ENCODE results near the gene CPPED1. TPM values are rescaled to one million over a fixed set of nuclear protein-coding genes. Genes with fewer than 3 reads are reported as not detected.

Gene CPPED1
- total RNA-seq, 2 donors from 2014 or later, result 14.8 to 38.4 TPM

GRCh38 chr16:12614662-12615278 lies 188.9 kb downstream of the CPPED1 start:
- no peak for TF ChIP-seq CTCF (IDR thresholded peaks at IDR 0.05)
- ATAC-seq (ENCODE audit: insufficient number of reproducible peaks, low FRiP score, low read depth), result no peak
- H3K27me3 ChIP-seq (replicated peaks; ENCODE audit: insufficient read depth), result no peaks in the 10 kb centered on the region
- H3K27ac ChIP-seq, result no peak overlapping the region
- no peaks in the 10 kb centered on the region for H3K9me3 ChIP-seq
- no peaks in the 10 kb centered on the region for H3K4me1 ChIP-seq (ENCODE audit: control insufficient read depth in 1 of 2, low read depth in 2 of 2)
- DNase-seq (ENCODE audit: low spot score), result no peak
- H3K36me3 ChIP-seq, result no peaks in the 10 kb centered on the region
- no peak overlapping the region for H3K4me3 ChIP-seq

GRCh38 chr16:12613992-12614661 lies 189.6 kb downstream of the CPPED1 start:
- no peak overlapping the region for H3K4me3 ChIP-seq
- DNase-seq (ENCODE audit: low spot score) (no peak), ATAC-seq (ENCODE audit: insufficient number of reproducible peaks, low FRiP score, low read depth) (no peak)
- no peak for TF ChIP-seq CTCF (IDR thresholded peaks at IDR 0.05)
- H3K27ac ChIP-seq, result no peak overlapping the region
- no peaks in the 10 kb centered on the region for H3K4me1 ChIP-seq (ENCODE audit: control insufficient read depth in 1 of 2, low read depth in 2 of 2)
- H3K36me3 ChIP-seq, result no peaks in the 10 kb centered on the region
- H3K9me3 ChIP-seq, result no peaks in the 10 kb centered on the region
- no peaks in the 10 kb centered on the region for H3K27me3 ChIP-seq (replicated peaks; ENCODE audit: insufficient read depth)

- no peaks in the 10 kb centered on the region for H3K36me3 ChIP-seq
- no peak overlapping the region for H3K4me3 ChIP-seq
- H3K27ac ChIP-seq, result no peak overlapping the region
- no peaks in the 10 kb centered on the region for H3K4me1 ChIP-seq (ENCODE audit: control insufficient read depth in 1 of 2, low read depth in 2 of 2)
- no peak for TF ChIP-seq CTCF (IDR thresholded peaks at IDR 0.05)
- ATAC-seq (ENCODE audit: insufficient number of reproducible peaks, low FRiP score, low read depth) (no peak), DNase-seq (ENCODE audit: low spot score) (no peak)
- H3K27me3 ChIP-seq (replicated peaks; ENCODE audit: insufficient read depth), result no peaks in the 10 kb centered on the region
- H3K9me3 ChIP-seq, result no peaks in the 10 kb centered on the region
Observed at GRCh38 chr16:12613131-12613991, 190.3 kb downstream of the CPPED1 start.

GRCh38 chr16:12612598-12613101 lies 191.0 kb downstream of the CPPED1 start:
- no peak for DNase-seq (ENCODE audit: low spot score)
- no peaks in the 10 kb centered on the region for H3K9me3 ChIP-seq
- no peaks in the 10 kb centered on the region for H3K36me3 ChIP-seq
- ATAC-seq (ENCODE audit: insufficient number of reproducible peaks, low FRiP score, low read depth), result no peak
- no peak overlapping the region for H3K4me3 ChIP-seq
- H3K27ac ChIP-seq, result no peak overlapping the region
- no peaks in the 10 kb centered on the region for H3K4me1 ChIP-seq (ENCODE audit: control insufficient read depth in 1 of 2, low read depth in 2 of 2)
- no peaks in the 10 kb centered on the region for H3K27me3 ChIP-seq (replicated peaks; ENCODE audit: insufficient read depth)
- TF ChIP-seq CTCF (IDR thresholded peaks at IDR 0.05), result no peak
